GM12878 (cell line): ENCODE measurements around the gene RBM19. TPM values are rescaled to one million over a fixed set of nuclear protein-coding genes. Genes with fewer than 3 reads are reported as not detected.

Experiments used
- ATAC-seq: fragments of 200-7000 bp; cut with Tn5 transposase; 3 replicates; pipeline ENCODE4 v1.9.1; 2020; ENCODE audit warnings: mild to moderate bottlenecking, moderate library complexity
- BruUV-seq: library from RNA; stranded (reverse); fragments of 400-500 nt; replicated peaks from 2 replicates; lab custom pipeline; 2021; lab: Mats Ljungman, UMichigan
- CTCF ChIA-PET: fragments of 300-600 bp; sonication (Branson Sonifier 250); formaldehyde crosslinking; extraction: SDS; loops from one replicate; lab custom pipeline; 2021; ENCODE audit warnings: inconsistent platforms; lab: Yijun Ruan, JAX
- POLR2A ChIA-PET: fragments of 350-600 bp; formaldehyde crosslinking; extraction: SDS; loops from one replicate; lab custom pipeline; 2021; ENCODE audit warnings: inconsistent platforms; lab: Charles Lee
- RAD21 ChIA-PET: fragments of 300-600 bp; sonication (Branson Sonifier 250); formaldehyde crosslinking; loops from one replicate; lab custom pipeline; 2023; ENCODE audit warnings: antibody characterized with exemption; ENCODE audit not compliant: unreplicated experiment; lab: Charles Lee
- SMC1A ChIA-PET: fragments of 300-600 bp; sonication (Branson Sonifier 250); formaldehyde crosslinking; loops from one replicate; lab custom pipeline; 2023; ENCODE audit not compliant: unreplicated experiment, uncharacterized antibody; lab: Charles Lee
- DNase-seq: peaks from one replicate; pipeline ENCODE4 v3.0.0-alpha.2; 2011; ENCODE audit warnings: low read depth, low spot score
- FAIRE-seq: peaks from 3 replicates; lab custom pipeline; 2011; peaks lifted over from hg19 to GRCh38; lab: Jason Lieb, UNC
- H2AFZ ChIP-seq: 2 replicates; pipeline ENCODE4 v1.6.0; 2011; ENCODE audit warnings: low read depth, low read length, control low read depth; ENCODE audit not compliant: control insufficient read depth
- H3K27ac ChIP-seq: 2 replicates; pipeline ENCODE4 v1.5.1; 2011; ENCODE audit warnings: control low read depth; ENCODE audit not compliant: control insufficient read depth, insufficient read depth
- H3K27me3 ChIP-seq, 2 experiments: replicated peaks in 1 of 2; 2 replicates each; pipeline versions ENCODE4 v1.6.0 to v1.6.1; 2011; ENCODE audit warnings: low read length in 1 of 2; ENCODE audit not compliant: control insufficient read depth in 2 of 2, insufficient read depth in 2 of 2
- H3K36me3 ChIP-seq, 2 experiments: 2 replicates each; pipeline ENCODE4 v1.5.1; 2011; ENCODE audit warnings: low read length in 1 of 2; ENCODE audit not compliant: control insufficient read depth in 2 of 2, insufficient read depth in 2 of 2
- H3K4me1 ChIP-seq: 2 replicates; pipeline ENCODE4 v1.6.1; 2011; ENCODE audit warnings: mild to moderate bottlenecking, low read length, moderate library complexity, mixed read lengths; ENCODE audit not compliant: control insufficient read depth, insufficient read depth
- H3K4me2 ChIP-seq: 2 replicates; pipeline ENCODE4 v1.6.0; 2011; ENCODE audit warnings: control low read depth; ENCODE audit not compliant: control insufficient read depth, insufficient read depth
- H3K4me3 ChIP-seq: fragments of 200-600 bp; sonication (generic); 2 replicates; pipeline ENCODE4 v1.5.1; 2016
- H3K79me2 ChIP-seq: 2 replicates; pipeline ENCODE4 v1.6.0; 2011; ENCODE audit warnings: low read length; ENCODE audit not compliant: control insufficient read depth, insufficient read depth
- H3K9ac ChIP-seq: 2 replicates; pipeline ENCODE4 v1.8.0; 2011; ENCODE audit warnings: low read length, control low read depth, mixed read lengths; ENCODE audit not compliant: control insufficient read depth, insufficient read depth
- H3K9me3 ChIP-seq: replicated peaks from 3 replicates; pipeline ENCODE4 v1.5.1; 2011; ENCODE audit warnings: mild to moderate bottlenecking, low read length; ENCODE audit not compliant: control insufficient read depth, insufficient read depth
- H4K20me1 ChIP-seq: 2 replicates; pipeline ENCODE4 v1.6.0; 2011; ENCODE audit not compliant: control insufficient read depth, insufficient read depth
- ASH2L ChIP-seq: fragments of 300-600, 200-600 bp; sonication (generic); IDR thresholded peaks from 2 replicates; pipeline ENCODE4 v1.6.1; 2017; ENCODE audit warnings: low read depth, mild to moderate bottlenecking, borderline replicate concordance
- CBX3 ChIP-seq: fragments of 200-600 bp; sonication (generic); IDR thresholded peaks from 2 replicates; pipeline ENCODE4 v1.6.1; 2016; ENCODE audit warnings: low read depth, borderline replicate concordance
- FOS ChIP-seq: IDR thresholded peaks from 3 replicates; pipeline ENCODE4 v1.6.1; 2011; ENCODE audit warnings: borderline replicate concordance; ENCODE audit not compliant: insufficient read length; ENCODE audit errors: extremely low read depth
- FOXM1 ChIP-seq: IDR thresholded peaks from 2 replicates; pipeline ENCODE4 v1.6.1; 2012; ENCODE audit warnings: low read depth, mild to moderate bottlenecking, inconsistent platforms, low read length, moderate library complexity
- HDAC2 ChIP-seq: fragments of 200-600 bp; sonication (generic); IDR thresholded peaks from 2 replicates; pipeline ENCODE4 v1.6.1; 2017
- MTA2 ChIP-seq: fragments of 450-650 bp; IDR thresholded peaks from 2 replicates; pipeline ENCODE4 v1.6.1; 2016; ENCODE audit warnings: low read depth, mild to moderate bottlenecking, moderate library complexity
- MXI1 ChIP-seq: fragments of 150-350 bp; IDR thresholded peaks from 2 replicates; pipeline ENCODE4 v1.6.1; 2011; ENCODE audit warnings: low read depth, mild to moderate bottlenecking, inconsistent platforms, low read length, improper control_type of control experiment
- RFX5 ChIP-seq: IDR thresholded peaks from 2 replicates; pipeline ENCODE4 v1.6.1; 2011; ENCODE audit warnings: low read depth, low read length, improper control_type of control experiment
- RUNX3 ChIP-seq: IDR thresholded peaks from 2 replicates; pipeline ENCODE4 v1.6.1; 2012; ENCODE audit warnings: low read length, inconsistent platforms
- TARDBP ChIP-seq: IDR thresholded peaks from 2 replicates; pipeline ENCODE4 v1.6.1; 2016; ENCODE audit warnings: borderline replicate concordance
- ZNF207 ChIP-seq: fragments of 450-650 bp; IDR thresholded peaks from 2 replicates; pipeline ENCODE4 v1.6.1; 2014; ENCODE audit warnings: antibody characterized with exemption, mild to moderate bottlenecking, borderline replicate concordance
- ZNF24 ChIP-seq: fragments of 450-650 bp; IDR thresholded peaks from 2 replicates; pipeline ENCODE4 v1.6.1; 2017; ENCODE audit warnings: antibody characterized with exemption, mild to moderate bottlenecking
- WGBS: methylation state at CpG from one replicate; pipeline ENCODE4 v1.1.6; 2016; ENCODE audit warnings: low lambda C conversion rate; ENCODE audit not compliant: insufficient replicate concordance, insufficient coverage; ENCODE audit errors: missing lambda C conversion rate; 5-methylcytosine and 5-hydroxymethylcytosine counted together
- in situ Hi-C: fragments of 300-500 bp; cut with MboI; formaldehyde crosslinking; loops from 9 replicates; pipeline ENCODE4 v1.14.3; 2018; ENCODE audit warnings: mixed read lengths
- intact Hi-C: fragments of 100-400 bp; cut with micrococcal nuclease; formaldehyde crosslinking; loops from one replicate; pipeline ENCODE4 v1.14.2; 2022; ENCODE audit not compliant: unreplicated experiment
- polyA plus RNA-seq, 11 experiments: library from polyadenylated mRNA; depleted of rRNA in 4 of 11; unstranded in 6 of 11; stranded (reverse) in 5 of 11; fragments of >200 nt; fragmentation: Nextera tagmentation in 4 of 11; fragmentation: Illumina TruSeq in 1 of 11; extraction: Ambion mirVana in 4 of 11; extraction: Trizol in 1 of 11; gene quantifications; 1 replicate in 1 of 11; 2 replicates in 10 of 11; pipeline versions ENCODE4 v1.2.1 to v1.2.3, GENCODE V29; 2011 to 2016; ENCODE audit warnings: inconsistent platforms in 2 of 11, missing spikeins in 2 of 11, low read depth in 1 of 11
- total RNA-seq, 4 experiments: library from RNA; depleted of rRNA in 3 of 4; stranded (reverse); fragments of >200 nt in 3 of 4; fragmentation: Illumina TruSeq in 1 of 4; extraction: Trizol in 1 of 4; gene quantifications; 2 replicates each; pipeline versions ENCODE4 v1.2.1 to v1.2.3, GENCODE V29; 2013 to 2021
- TF ChIP-seq, protein P1 (sequence below), 3 experiments: IDR thresholded peaks in 2 of 3; conservative IDR thresholded peaks in 1 of 3; 2 replicates each; pipeline ENCODE4 v1.5.1; 2011; ENCODE audit warnings: low read depth in 3 of 3, low read length in 3 of 3, mild to moderate bottlenecking in 3 of 3, control low read depth in 2 of 3, moderate library complexity in 2 of 3, inconsistent platforms in 1 of 3, mixed read lengths in 1 of 3; ENCODE audit not compliant: control insufficient read depth in 2 of 3, insufficient read depth in 1 of 3; ENCODE audit errors: extremely low read depth in 1 of 3
- TF ChIP-seq, protein P2 (sequence below): fragments of 450-650 bp; IDR thresholded peaks from 2 replicates; pipeline ENCODE4 v1.6.1; 2018; ENCODE audit warnings: borderline replicate concordance, mild to moderate bottlenecking; ENCODE audit not compliant: partially characterized antibody
- TF ChIP-seq, protein P3 (sequence below): fragments of 450-650 bp; IDR thresholded peaks from 2 replicates; pipeline ENCODE4 v1.6.1; 2016; ENCODE audit warnings: mild to moderate bottlenecking

RBM19 gene
- total and polyA plus RNA-seq, 10 of the 15 experiments (the other 5 are each of a cell fraction or from before 2014, with no cell fraction given): 4.2 to 42.9 (median 28.4) TPM

DNA sequence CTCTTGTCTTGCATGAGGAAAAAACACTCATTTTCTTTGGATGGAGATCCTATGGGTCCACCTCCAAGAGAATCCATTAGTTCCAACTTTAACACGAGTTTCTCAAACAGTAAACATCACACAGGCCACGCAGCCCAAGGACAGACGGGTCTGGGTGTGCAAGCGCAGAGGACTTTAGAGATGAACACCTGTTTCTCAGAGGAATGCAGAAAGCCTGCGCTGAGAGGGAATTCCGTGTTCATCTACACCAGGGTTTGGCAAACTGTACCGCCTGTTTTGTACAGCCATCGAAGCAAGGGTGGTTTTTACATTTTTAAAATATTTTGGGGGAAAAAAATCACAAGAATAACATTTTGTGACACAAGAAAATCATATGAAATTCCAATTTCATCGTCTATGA is 79.4 kb downstream of the RBM19 start:
- POLR2A ChIA-PET: no interaction called here

More for the DNA sequence above, 79.4 kb downstream of the RBM19 start:
- in situ Hi-C loops (no loop called here), intact Hi-C loops (no loop called here)
- BruUV-seq: no TSS peak
- no peak overlapping the region for H3K4me2 ChIP-seq
- no peaks in the 10 kb centered on the region for H3K9me3 ChIP-seq
- no peak overlapping the region for H3K27ac ChIP-seq
- SMC1A ChIA-PET: no interaction called here
- no peaks in the 10 kb centered on the region for H3K4me1 ChIP-seq
- DNase-seq: no peak
- RAD21 ChIA-PET: no interaction called here
- TF ChIP-seq RFX5: no peak
- TF ChIP-seq, protein P1, sequence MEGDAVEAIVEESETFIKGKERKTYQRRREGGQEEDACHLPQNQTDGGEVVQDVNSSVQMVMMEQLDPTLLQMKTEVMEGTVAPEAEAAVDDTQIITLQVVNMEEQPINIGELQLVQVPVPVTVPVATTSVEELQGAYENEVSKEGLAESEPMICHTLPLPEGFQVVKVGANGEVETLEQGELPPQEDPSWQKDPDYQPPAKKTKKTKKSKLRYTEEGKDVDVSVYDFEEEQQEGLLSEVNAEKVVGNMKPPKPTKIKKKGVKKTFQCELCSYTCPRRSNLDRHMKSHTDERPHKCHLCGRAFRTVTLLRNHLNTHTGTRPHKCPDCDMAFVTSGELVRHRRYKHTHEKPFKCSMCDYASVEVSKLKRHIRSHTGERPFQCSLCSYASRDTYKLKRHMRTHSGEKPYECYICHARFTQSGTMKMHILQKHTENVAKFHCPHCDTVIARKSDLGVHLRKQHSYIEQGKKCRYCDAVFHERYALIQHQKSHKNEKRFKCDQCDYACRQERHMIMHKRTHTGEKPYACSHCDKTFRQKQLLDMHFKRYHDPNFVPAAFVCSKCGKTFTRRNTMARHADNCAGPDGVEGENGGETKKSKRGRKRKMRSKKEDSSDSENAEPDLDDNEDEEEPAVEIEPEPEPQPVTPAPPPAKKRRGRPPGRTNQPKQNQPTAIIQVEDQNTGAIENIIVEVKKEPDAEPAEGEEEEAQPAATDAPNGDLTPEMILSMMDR (IDR thresholded peaks at IDR 0.05 in 2 of 3, conservative IDR thresholded peaks at IDR 0.05 in 1 of 3; ENCODE audit: control insufficient read depth in 2 of 3, extremely low read depth in 1 of 3, insufficient read depth in 1 of 3, low read depth in 3 of 3, low read length in 3 of 3): no peak
- TF ChIP-seq FOS: no peak
- no peak for TF ChIP-seq ASH2L
- TF ChIP-seq MTA2: no peak
- TF ChIP-seq, protein P2, sequence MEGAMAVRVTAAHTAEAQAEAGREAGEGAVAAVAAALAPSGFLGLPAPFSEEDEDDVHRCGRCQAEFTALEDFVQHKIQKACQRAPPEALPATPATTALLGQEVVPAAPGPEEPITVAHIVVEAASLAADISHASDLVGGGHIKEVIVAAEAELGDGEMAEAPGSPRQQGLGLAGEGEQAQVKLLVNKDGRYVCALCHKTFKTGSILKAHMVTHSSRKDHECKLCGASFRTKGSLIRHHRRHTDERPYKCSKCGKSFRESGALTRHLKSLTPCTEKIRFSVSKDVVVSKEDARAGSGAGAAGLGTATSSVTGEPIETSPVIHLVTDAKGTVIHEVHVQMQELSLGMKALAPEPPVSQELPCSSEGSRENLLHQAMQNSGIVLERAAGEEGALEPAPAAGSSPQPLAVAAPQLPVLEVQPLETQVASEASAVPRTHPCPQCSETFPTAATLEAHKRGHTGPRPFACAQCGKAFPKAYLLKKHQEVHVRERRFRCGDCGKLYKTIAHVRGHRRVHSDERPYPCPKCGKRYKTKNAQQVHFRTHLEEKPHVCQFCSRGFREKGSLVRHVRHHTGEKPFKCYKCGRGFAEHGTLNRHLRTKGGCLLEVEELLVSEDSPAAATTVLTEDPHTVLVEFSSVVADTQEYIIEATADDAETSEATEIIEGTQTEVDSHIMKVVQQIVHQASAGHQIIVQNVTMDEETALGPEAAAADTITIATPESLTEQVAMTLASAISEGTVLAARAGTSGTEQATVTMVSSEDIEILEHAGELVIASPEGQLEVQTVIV: no peak
- TF ChIP-seq, protein P3, sequence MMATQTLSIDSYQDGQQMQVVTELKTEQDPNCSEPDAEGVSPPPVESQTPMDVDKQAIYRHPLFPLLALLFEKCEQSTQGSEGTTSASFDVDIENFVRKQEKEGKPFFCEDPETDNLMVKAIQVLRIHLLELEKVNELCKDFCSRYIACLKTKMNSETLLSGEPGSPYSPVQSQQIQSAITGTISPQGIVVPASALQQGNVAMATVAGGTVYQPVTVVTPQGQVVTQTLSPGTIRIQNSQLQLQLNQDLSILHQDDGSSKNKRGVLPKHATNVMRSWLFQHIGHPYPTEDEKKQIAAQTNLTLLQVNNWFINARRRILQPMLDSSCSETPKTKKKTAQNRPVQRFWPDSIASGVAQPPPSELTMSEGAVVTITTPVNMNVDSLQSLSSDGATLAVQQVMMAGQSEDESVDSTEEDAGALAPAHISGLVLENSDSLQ: no peak
- TF ChIP-seq ZNF24: no peak
- TF ChIP-seq HDAC2: no peak
- TF ChIP-seq RUNX3: no peak
- TF ChIP-seq FOXM1: no peak
- no peak for TF ChIP-seq ZNF207
- TF ChIP-seq CBX3: no peak
- no peak for TF ChIP-seq MXI1
- TF ChIP-seq TARDBP: no peak
- WGBS: 94% methylated on average over 9 of the region's 9 CpGs
- no peak for ATAC-seq
- no peak for FAIRE-seq
- H3K79me2 ChIP-seq: no peaks in the 10 kb centered on the region
- H3K36me3 ChIP-seq: peaks cover 0 to 3% of the 10 kb centered on the region in 2 experiments; a peak in 2 of 4 replicates
- H2AFZ ChIP-seq: no peak overlapping the region
- no peaks in the 10 kb centered on the region for H4K20me1 ChIP-seq
- H3K27me3 ChIP-seq: no peaks in the 10 kb centered on the region
- no peak overlapping the region for H3K9ac ChIP-seq
- no peak overlapping the region for H3K4me3 ChIP-seq
- CTCF ChIA-PET: no interaction called here
